NCI-H446 (cell line): Measurements from ENCODE around the gene LAMA4.
"Not testable (repeated sequence)": the region's sequence is repeated elsewhere in the genome, so short reads cannot be mapped to it uniquely, and the experiment has no call there.

ENCODE experiments used
- DNase-seq, 2 experiments: peaks; one replicate each; lab custom pipeline; 2025; lab: John Stamatoyannopoulos, UW

LAMA4 gene

GRCh38 chr6:112144145-112144926 lies 110.0 kb downstream of the LAMA4 start:
- peak; percentile 9 to 52 for DNase-seq

GRCh38 chr6:112141707-112142106 lies 112.7 kb downstream of the LAMA4 start:
- DNase-seq: no peak

- no peak for DNase-seq
Observed at GRCh38 chr6:112139052-112139451, 115.3 kb downstream of the LAMA4 start.

GRCh38 chr6:112130878-112131277 lies 123.5 kb downstream of the LAMA4 start:
- no peak for DNase-seq

- no peak for DNase-seq
Observed at GRCh38 chr6:112128208-112128607, 126.2 kb downstream of the LAMA4 start.

- no peak for DNase-seq
Observed at GRCh38 chr6:112123982-112124381, 130.4 kb downstream of the LAMA4 start.

GRCh38 chr6:112122756-112123155 lies 131.6 kb downstream of the LAMA4 start:
- DNase-seq: no peak

- DNase-seq: no peak
Observed at GRCh38 chr6:112118034-112118433, 136.3 kb downstream of the LAMA4 start.

- DNase-seq: no peak
Observed at GRCh38 chr6:112117554-112117953, 136.8 kb downstream of the LAMA4 start.

- no peak for DNase-seq
Observed at GRCh38 chr6:112116221-112116620, 138.1 kb downstream of the LAMA4 start.

GRCh38 chr6:112114577-112115223 lies 139.7 kb downstream of the LAMA4 start:
- no peak for DNase-seq

- DNase-seq: no peak
Observed at GRCh38 chr6:112113918-112114317, 140.4 kb downstream of the LAMA4 start.

GRCh38 chr6:112113431-112113830 lies 140.9 kb downstream of the LAMA4 start:
- DNase-seq: no peak

- no peak for DNase-seq
Observed at GRCh38 chr6:112109262-112109661, 145.1 kb downstream of the LAMA4 start.

- no peak for DNase-seq
Observed at GRCh38 chr6:112106562-112106961, 147.8 kb downstream of the LAMA4 start.

GRCh38 chr6:112106026-112106425 lies 148.3 kb downstream of the LAMA4 start:
- not testable (repeated sequence) for DNase-seq

- DNase-seq: no peak
Observed at GRCh38 chr6:112100561-112100960, 153.8 kb downstream of the LAMA4 start.

- no peak for DNase-seq
Observed at GRCh38 chr6:112096901-112097300, 157.5 kb downstream of the LAMA4 start.

GRCh38 chr6:112087916-112088315 lies 166.5 kb downstream of the LAMA4 start:
- DNase-seq: no peak

- DNase-seq: peak; percentile 77 to 95
Observed at GRCh38 chr6:112087136-112087911, 167.0 kb downstream of the LAMA4 start, which contains the start of the genes FAM229B and TUBE1. Gene FAM229B (plus strand): TSS chr6:112087591. CDS start chr6:112099284, 11,693 bp downstream. Gene TUBE1 (minus strand): TSS chr6:112087482. CDS start chr6:112087434, 48 bp downstream.

GRCh38 chr6:112086744-112087135 lies 167.6 kb downstream of the LAMA4 start:
- no peak for DNase-seq

- no peak for DNase-seq
Observed at GRCh38 chr6:112085286-112086065, 168.9 kb downstream of the LAMA4 start.
